ENCODE results near the gene OCLN.
"Not testable (repeated sequence)": the region's sequence is repeated elsewhere in the genome, so short reads cannot be mapped to it uniquely, and the experiment has no call there.

Gene OCLN

DNA sequence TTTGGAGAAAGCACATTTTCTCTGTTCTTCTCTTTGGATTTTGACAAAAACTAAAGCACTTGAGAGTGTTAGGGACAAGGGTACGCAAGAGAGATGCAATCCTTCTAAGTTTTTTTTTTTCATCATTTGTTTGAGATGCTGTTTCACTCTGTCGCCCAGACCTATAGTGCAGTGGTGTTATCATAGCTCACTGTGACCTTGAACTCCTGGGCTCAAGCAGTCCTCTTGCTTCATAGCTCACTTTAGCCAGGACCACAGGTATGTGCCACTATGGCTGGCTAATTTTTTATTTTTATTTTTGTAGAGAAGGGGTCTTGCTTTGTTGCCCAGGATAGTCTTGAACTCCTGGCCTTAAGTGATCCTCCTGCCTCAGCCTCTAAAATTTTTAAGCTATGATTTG lies 46.1 kb downstream of the OCLN start:
- not testable (repeated sequence) for H3K36me3 ChIP-seq (ENCODE audit: control insufficient read depth, insufficient read depth, low read length); H3K4me3 ChIP-seq (ENCODE audit: low read length); H3K9ac ChIP-seq (ENCODE audit: low read length); H3K4me1 ChIP-seq (ENCODE audit: control insufficient read depth, insufficient read depth, low read length); H3K9me3 ChIP-seq (ENCODE audit: control insufficient read depth, low read length); H3K27me3 ChIP-seq (ENCODE audit: control insufficient read depth, insufficient read depth, low read length)

DNA sequence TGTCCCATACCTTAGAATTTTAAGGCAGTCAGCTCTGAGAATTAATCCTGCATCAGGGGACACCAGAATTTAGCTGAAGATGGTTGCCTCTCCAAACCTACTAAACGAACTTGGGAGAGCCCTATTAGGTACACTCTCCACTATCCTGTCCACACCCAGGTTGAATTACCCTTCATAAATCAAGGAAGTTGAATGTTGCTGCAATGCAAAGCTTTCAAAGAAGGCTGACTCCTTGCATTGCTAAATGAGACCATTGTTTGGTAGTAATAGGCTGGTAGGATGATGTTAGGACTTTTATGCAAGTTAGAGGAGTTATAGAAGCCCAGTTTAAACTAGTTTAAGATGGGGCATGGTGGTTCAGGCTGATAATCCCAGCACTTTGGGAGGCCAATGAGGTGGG lies 48.8 kb downstream of the OCLN start:
- H3K4me1 ChIP-seq (ENCODE audit: control insufficient read depth, insufficient read depth, low read length); H3K27me3 ChIP-seq (ENCODE audit: control insufficient read depth, insufficient read depth, low read length); H3K9me3 ChIP-seq (ENCODE audit: control insufficient read depth, low read length); H3K4me3 ChIP-seq (ENCODE audit: low read length); H3K9ac ChIP-seq (ENCODE audit: low read length); H3K36me3 ChIP-seq (ENCODE audit: control insufficient read depth, insufficient read depth, low read length): not testable (repeated sequence)

DNA sequence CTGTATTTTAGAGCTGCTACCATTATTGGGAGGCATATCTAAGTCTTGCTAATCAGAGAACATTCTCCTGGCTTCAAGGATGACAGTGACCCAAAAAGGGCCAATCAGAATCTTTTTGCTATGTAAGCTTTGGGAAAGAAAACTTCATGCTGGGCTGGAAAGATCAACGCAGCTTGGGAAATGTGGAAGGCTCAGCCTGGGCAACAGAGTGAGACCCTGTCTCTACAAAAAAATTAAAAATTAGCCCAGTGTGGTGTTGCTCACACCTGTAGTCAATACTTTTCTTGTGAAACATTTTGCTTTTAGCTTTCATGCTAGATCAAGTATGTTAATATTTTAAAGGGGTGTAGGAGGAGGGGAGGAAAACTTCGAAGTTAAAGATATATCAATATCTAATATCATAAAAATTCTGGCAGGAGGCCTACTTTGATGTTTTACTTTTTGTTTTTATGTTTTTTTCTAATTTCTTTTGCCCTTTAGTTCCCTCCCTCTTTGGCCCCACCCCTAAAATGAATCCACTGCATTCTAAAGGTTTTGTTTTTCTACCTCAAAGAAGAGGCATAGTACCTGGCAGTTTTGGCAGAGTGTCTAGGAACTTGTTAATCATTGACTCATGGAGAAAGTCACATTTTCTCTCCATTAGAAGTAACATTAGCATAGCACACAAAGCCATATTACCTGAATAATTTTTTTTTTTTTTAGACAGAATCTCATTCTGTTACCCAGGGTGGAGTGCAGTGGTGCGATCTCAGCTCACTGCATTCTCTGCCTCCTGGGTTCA lies 50.4 kb downstream of the OCLN start:
- not testable (repeated sequence) for H3K4me1 ChIP-seq (ENCODE audit: control insufficient read depth, insufficient read depth, low read length)

DNA sequence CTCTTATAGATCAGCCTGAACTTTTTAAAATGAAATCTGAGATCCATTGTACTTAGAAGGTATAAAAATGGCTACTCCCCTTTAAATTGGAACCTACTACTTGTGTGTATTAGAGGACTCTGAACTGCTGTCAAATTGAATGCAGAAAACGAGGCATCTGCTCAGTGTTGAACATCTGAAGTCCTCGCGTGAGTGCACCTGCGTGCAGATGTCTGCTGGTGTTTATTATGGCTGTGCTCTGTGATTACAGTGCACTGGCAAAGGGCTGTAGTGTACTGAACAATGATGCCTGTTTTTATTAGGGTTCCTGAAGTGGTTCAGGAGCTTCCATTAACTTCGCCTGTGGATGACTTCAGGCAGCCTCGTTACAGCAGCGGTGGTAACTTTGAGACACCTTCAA lies 52.0 kb downstream of the OCLN start:
- H3K27me3 ChIP-seq (ENCODE audit: control insufficient read depth, insufficient read depth, low read length); H3K36me3 ChIP-seq (ENCODE audit: control insufficient read depth, insufficient read depth, low read length); H3K9me3 ChIP-seq (ENCODE audit: control insufficient read depth, low read length): not testable (repeated sequence)

More for the DNA sequence above, 50.4 kb downstream of the OCLN start:
- not testable (repeated sequence) for H3K9ac ChIP-seq (ENCODE audit: low read length); H3K27me3 ChIP-seq (ENCODE audit: control insufficient read depth, insufficient read depth, low read length); H3K4me3 ChIP-seq (ENCODE audit: low read length); H3K9me3 ChIP-seq (ENCODE audit: control insufficient read depth, low read length); H3K36me3 ChIP-seq (ENCODE audit: control insufficient read depth, insufficient read depth, low read length)

DNA sequence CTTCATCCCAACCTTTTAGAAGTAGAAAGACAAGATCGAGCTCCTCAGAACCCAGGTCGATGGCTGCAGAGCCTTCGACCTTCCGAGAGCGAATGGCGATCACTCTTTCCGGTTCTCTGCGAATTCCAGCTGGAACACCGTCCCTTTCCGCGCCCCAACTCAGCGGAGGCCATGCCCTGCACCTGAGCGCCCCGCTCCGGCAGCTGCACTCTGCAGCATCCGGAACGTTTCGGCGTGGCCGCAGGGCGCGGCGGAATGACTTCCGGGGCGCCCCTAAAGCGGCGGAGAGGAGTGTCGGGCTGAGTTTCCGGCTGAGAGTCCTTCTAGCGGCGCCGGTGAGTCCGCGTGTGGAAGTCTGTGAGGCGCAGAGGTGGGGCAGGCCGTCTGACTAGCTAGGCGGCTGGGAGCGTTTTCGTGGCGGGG lies 67.3 kb downstream of the OCLN start, which contains the start of gene GTF2H2C:
GTF2H2C (plus strand) TSS at position 284 of the 423 bp plus-strand sequence. CDS start 4,942 bp downstream, outside the sequence.
- H3K36me3 ChIP-seq (ENCODE audit: control insufficient read depth, insufficient read depth, low read length); H3K4me3 ChIP-seq (ENCODE audit: low read length); H3K27me3 ChIP-seq (ENCODE audit: control insufficient read depth, insufficient read depth, low read length); H3K4me1 ChIP-seq (ENCODE audit: control insufficient read depth, insufficient read depth, low read length); H3K9me3 ChIP-seq (ENCODE audit: control insufficient read depth, low read length); H3K9ac ChIP-seq (ENCODE audit: low read length): not testable (repeated sequence)

More for the DNA sequence above, 52.0 kb downstream of the OCLN start:
- not testable (repeated sequence) for H3K4me3 ChIP-seq (ENCODE audit: low read length); H3K4me1 ChIP-seq (ENCODE audit: control insufficient read depth, insufficient read depth, low read length); H3K9ac ChIP-seq (ENCODE audit: low read length)

DNA sequence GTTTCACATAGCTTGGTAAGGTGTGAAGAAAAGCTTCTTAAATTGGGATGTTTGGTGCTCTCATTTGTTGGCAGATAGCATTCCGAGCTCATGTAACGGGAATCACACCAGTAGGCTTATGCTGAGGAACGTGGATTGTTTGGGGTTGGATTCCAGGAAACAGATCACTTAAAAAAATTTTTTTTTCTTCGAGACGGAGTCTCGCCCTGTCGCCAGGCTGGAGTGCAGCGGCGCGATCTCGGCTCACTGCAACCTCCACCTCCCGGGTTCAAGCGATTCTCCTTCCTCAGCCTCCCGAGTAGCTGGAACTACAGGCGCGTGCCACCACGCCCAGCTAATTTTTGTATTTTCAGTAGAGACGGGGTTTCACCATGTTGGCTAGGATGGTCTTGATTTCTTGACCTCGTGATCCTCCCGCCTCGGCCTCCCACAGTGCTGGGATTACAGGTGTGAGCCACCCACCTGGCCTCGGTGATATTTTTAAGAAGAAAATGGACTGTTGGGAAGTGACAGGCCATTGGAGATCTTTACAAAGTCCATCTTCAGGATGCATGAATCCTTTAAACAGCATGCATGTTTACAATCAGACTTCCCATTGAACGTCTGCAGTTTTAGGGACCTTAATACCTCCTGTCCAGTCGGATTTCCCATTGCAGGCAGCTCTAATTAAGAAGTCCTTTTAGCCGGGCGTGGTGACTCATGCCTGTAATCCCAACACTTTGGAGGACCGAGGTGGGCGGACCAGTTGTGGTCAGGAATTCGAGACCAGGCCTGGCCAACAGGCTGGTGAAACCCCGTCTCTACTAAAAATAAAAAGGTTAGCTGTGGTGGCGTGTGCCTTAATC lies 68.2 kb downstream of the OCLN start:
- H3K4me1 ChIP-seq (ENCODE audit: control insufficient read depth, insufficient read depth, low read length); H3K9ac ChIP-seq (ENCODE audit: low read length); H3K36me3 ChIP-seq (ENCODE audit: control insufficient read depth, insufficient read depth, low read length); H3K4me3 ChIP-seq (ENCODE audit: low read length); H3K27me3 ChIP-seq (ENCODE audit: control insufficient read depth, insufficient read depth, low read length); H3K9me3 ChIP-seq (ENCODE audit: control insufficient read depth, low read length): not testable (repeated sequence)

DNA sequence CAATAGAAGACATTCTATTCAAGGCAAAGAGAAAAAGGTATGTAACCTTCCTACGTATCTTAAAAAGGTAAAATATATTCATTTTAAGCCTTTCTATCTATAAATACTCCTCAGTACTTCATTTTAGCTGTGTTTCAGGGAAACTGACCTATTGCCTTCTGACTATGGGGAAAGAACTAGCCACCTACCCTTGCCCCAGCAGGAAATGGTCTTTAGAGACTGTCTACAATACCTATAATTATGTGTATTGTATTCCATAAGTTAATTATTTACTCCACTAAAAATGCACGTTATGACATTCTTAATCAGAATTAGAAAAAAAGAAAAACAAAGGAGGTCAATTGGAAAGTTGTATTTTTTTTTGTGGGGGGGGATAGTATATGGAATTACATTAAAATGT lies 73.6 kb downstream of the OCLN start:
- H3K27me3 ChIP-seq (ENCODE audit: control insufficient read depth, insufficient read depth, low read length); H3K9me3 ChIP-seq (ENCODE audit: control insufficient read depth, low read length); H3K4me1 ChIP-seq (ENCODE audit: control insufficient read depth, insufficient read depth, low read length); H3K36me3 ChIP-seq (ENCODE audit: control insufficient read depth, insufficient read depth, low read length); H3K4me3 ChIP-seq (ENCODE audit: low read length); H3K9ac ChIP-seq (ENCODE audit: low read length): not testable (repeated sequence)

DNA sequence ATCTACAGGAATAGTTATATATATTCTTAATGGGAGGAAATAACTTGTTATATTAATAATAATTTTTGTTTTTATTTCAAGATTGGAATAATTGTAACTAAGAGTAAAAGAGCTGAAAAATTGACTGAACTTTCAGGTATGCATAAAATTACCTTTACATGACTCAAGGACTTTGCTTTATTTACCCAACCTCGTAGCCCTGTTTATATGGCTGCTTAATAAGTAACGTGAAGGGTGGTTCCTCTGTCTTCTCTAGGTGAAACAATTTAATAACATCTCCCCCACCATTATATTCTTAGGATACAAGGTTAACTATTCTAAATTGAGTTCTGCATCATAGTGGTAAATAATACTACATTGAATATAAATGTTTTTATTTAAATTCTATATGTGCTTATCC lies 75.5 kb downstream of the OCLN start:
- H3K9ac ChIP-seq (ENCODE audit: low read length); H3K9me3 ChIP-seq (ENCODE audit: control insufficient read depth, low read length); H3K4me3 ChIP-seq (ENCODE audit: low read length); H3K36me3 ChIP-seq (ENCODE audit: control insufficient read depth, insufficient read depth, low read length); H3K4me1 ChIP-seq (ENCODE audit: control insufficient read depth, insufficient read depth, low read length); H3K27me3 ChIP-seq (ENCODE audit: control insufficient read depth, insufficient read depth, low read length): not testable (repeated sequence)

DNA sequence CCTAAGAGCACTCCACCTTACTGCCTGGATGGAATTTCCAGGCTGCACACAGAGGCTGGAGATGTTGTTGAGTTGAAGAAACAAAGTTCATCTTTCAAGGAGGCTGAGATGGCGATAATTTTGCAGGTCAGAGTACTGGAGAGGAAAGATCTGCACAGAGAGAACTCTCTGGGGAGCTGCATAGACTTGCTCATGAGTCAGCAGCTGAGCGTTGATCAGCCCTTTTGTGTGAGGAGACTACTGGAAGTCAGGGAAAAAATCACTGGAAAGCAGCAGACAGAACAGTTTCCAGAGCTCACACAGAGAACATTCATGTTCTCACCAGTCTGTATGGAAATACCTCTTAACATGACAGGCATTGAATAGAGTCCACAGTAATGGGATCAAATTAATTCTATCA lies 90.8 kb downstream of the OCLN start:
- not testable (repeated sequence) for H3K9me3 ChIP-seq (ENCODE audit: control insufficient read depth, low read length); H3K9ac ChIP-seq (ENCODE audit: low read length); H3K4me3 ChIP-seq (ENCODE audit: low read length); H3K4me1 ChIP-seq (ENCODE audit: control insufficient read depth, insufficient read depth, low read length); H3K27me3 ChIP-seq (ENCODE audit: control insufficient read depth, insufficient read depth, low read length); H3K36me3 ChIP-seq (ENCODE audit: control insufficient read depth, insufficient read depth, low read length)

DNA sequence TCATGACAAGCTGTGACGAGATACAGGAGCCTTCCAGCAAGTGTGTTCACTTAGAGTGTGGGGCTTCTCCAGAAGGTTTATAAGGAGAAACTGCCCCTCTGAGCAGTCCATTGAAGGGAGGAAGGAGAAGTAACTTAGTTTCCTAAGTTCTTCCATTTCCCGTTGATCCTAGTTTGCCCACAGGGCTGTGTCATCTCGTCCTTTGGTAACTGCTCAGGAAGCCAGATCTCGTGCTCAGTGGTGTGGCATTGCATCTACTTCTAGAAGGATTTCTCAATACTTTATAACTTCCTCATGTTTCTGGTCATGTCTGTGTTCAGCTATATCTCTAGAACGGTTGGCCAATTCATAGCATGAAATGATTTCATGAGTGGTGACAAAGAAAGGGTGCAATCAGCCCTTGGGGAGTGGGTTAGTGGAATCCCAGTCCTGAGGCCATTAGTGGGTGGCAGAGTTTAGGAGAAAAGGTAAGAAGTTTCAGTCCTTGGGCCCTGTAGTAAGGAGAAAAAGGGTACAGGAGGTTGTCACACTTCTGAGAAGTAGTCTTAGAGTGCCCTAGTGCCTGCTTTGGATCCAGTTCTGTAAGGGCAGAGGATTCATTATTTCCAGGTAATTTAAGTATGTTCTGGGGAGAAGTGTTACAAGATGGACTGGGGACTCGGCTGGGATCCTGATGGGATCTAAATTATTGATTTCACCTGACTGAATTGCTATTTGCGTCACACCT lies 103.7 kb downstream of the OCLN start:
- not testable (repeated sequence) for H3K9ac ChIP-seq (ENCODE audit: low read length); H3K9me3 ChIP-seq (ENCODE audit: control insufficient read depth, low read length); H3K27me3 ChIP-seq (ENCODE audit: control insufficient read depth, insufficient read depth, low read length); H3K4me3 ChIP-seq (ENCODE audit: low read length); H3K4me1 ChIP-seq (ENCODE audit: control insufficient read depth, insufficient read depth, low read length); H3K36me3 ChIP-seq (ENCODE audit: control insufficient read depth, insufficient read depth, low read length)

DNA sequence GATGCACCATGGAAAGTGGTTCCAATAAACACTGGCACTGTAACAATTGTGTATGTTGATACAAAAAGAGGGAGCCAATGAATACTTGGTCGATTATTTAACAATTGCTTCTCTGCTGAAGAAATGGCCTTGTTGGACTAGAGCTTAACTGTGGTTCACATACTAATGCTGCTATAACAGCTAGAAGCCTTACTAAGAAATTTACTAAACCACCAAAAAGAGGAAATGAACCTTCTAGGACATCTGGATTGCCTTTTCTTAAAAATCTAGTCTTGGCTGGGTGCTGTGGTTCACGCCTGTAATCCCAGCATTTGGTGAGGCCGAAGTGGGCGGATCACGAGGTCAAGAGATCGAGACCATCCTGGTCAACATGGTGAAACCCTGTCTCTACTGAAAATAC lies 109.4 kb downstream of the OCLN start:
- H3K9ac ChIP-seq (ENCODE audit: low read length); H3K4me3 ChIP-seq (ENCODE audit: low read length); H3K36me3 ChIP-seq (ENCODE audit: control insufficient read depth, insufficient read depth, low read length); H3K4me1 ChIP-seq (ENCODE audit: control insufficient read depth, insufficient read depth, low read length); H3K27me3 ChIP-seq (ENCODE audit: control insufficient read depth, insufficient read depth, low read length); H3K9me3 ChIP-seq (ENCODE audit: control insufficient read depth, low read length): not testable (repeated sequence)

DNA sequence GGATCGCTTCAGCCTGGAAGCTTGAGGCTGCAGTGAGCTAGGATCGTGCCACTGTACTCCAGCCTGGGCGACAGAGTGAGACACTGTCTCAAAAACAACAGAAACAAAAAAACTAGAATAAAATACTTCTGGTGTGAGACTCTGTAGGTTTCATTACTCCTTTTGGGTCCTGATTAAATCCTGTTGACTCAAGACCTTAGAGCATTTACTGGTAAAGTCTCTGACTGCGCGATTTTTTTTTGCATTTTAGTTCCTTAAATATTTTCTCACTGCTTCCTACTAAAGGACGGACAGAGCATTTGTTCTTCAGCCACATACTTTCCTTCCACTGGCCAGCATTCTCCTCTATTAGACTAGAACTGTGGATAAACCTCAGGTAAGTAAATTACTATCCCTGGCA lies 114.2 kb downstream of the OCLN start:
- H3K9ac ChIP-seq (ENCODE audit: low read length); H3K9me3 ChIP-seq (ENCODE audit: control insufficient read depth, low read length); H3K36me3 ChIP-seq (ENCODE audit: control insufficient read depth, insufficient read depth, low read length): not testable (repeated sequence)

More for the DNA sequence above, 114.2 kb downstream of the OCLN start:
- H3K4me1 ChIP-seq (ENCODE audit: control insufficient read depth, insufficient read depth, low read length); H3K4me3 ChIP-seq (ENCODE audit: low read length); H3K27me3 ChIP-seq (ENCODE audit: control insufficient read depth, insufficient read depth, low read length): not testable (repeated sequence)
